ENCODE data around the gene NDUFA3.

The NDUFA3 gene

GRCh38 chr19:54108496-54108895 lies 5.8 kb downstream of the NDUFA3 start:
- DNase-seq: no peak

GRCh38 chr19:54109651-54110050 lies 7.0 kb downstream of the NDUFA3 start:
- no peak for DNase-seq

GRCh38 chr19:54114340-54115108 lies 11.9 kb downstream of the NDUFA3 start:
- peak; percentile 73 for DNase-seq

- DNase-seq: peak; percentile 98
These were observed 12.7 kb downstream of the NDUFA3 start, which contains the start of the genes PRPF31 and TFPT for GRCh38 chr19:54115109-54116063. Gene PRPF31 (plus strand): TSS chr19:54115754. CDS start chr19:54118279, 2,525 bp downstream. Gene TFPT (minus strand): TSS chr19:54115657. CDS start chr19:54115269, 388 bp downstream.

- no peak for DNase-seq
These were observed 18.6 kb downstream of the NDUFA3 start for GRCh38 chr19:54121259-54121658.

GRCh38 chr19:54123682-54124081 lies 21.0 kb downstream of the NDUFA3 start:
- no peak for DNase-seq

- no peak for DNase-seq
These were observed 21.7 kb downstream of the NDUFA3 start for GRCh38 chr19:54124393-54124792.

- no peak for DNase-seq
These were observed 23.1 kb downstream of the NDUFA3 start for GRCh38 chr19:54125713-54126112.

- no peak for DNase-seq
These were observed 25.2 kb downstream of the NDUFA3 start for GRCh38 chr19:54127688-54128440.

GRCh38 chr19:54128441-54128725 lies 25.7 kb downstream of the NDUFA3 start:
- DNase-seq: no peak

GRCh38 chr19:54128796-54129616 lies 26.4 kb downstream of the NDUFA3 start:
- DNase-seq: no peak

- no peak for DNase-seq
These were observed 27.0 kb downstream of the NDUFA3 start for GRCh38 chr19:54129617-54129996.

GRCh38 chr19:54133312-54133956 lies 30.8 kb downstream of the NDUFA3 start:
- DNase-seq: no peak

- no peak for DNase-seq
These were observed 31.4 kb downstream of the NDUFA3 start for GRCh38 chr19:54133957-54134590.

- no peak for DNase-seq
These were observed 33.6 kb downstream of the NDUFA3 start for GRCh38 chr19:54136086-54136863.

- peak; percentile 97 for DNase-seq
These were observed 34.4 kb downstream of the NDUFA3 start for GRCh38 chr19:54136864-54137698.

GRCh38 chr19:54137699-54138488 lies 35.2 kb downstream of the NDUFA3 start, which contains the start of gene CNOT3:
Gene CNOT3 (plus strand): TSS chr19:54137762. CDS start chr19:54142979, 5,217 bp downstream.
- DNase-seq: peak; percentile 67

Data from activated CD8-positive, alpha-beta memory T cell treated with anti-CD3 and anti-CD28 coated beads for 24 hours (primary cell).